ENCODE measurements around the gene OR6F1. TPM values are rescaled to one million over a fixed set of nuclear protein-coding genes. Genes with fewer than 3 reads are reported as not detected.

The OR6F1 gene
- total and polyA plus RNA-seq, 8 donors, result not detected

DNA sequence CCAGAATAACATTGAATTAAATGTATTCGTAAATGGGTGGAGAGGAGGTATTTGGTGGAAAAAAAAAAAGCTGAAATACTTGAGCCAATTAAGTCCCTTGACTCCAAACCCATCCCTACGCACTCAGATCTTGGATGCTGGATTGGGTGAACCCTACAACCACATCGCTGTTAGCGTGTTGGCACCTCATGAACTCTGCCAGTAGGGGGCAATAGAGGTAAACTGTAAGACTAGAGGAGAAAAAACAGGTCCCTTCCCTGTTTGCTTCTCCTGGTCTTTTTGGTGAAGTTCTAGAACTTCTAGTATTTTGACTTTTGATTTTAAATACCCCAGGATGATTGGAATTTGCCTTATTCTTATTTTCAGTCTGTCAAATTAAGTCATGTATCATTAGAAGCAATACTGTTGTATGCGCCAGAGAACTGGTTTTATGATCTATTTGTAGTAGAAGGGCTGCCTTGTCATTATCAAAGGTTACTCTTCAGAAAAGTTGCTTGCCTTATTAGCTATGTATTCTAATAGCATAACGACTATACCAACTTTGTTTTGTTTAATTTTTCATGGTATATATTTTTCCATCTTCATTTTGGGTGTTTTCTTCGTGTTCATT is 35.1 kb downstream of the OR6F1 start:
- Histone ChIP-seq H3K9me3 (no peaks in the 10 kb centered on the region), H3K36me3 (no peaks in the 10 kb centered on the region), H3K4me3 (no peak overlapping the region), H3K27me3 (no peaks in the 10 kb centered on the region), H3K4me1 (no peaks in the 10 kb centered on the region), H3K27ac (no peak overlapping the region)
- ATAC-seq (peak in 3 of 4 donors; percentile 46 to 71 (median 57)), DNase-seq (peak in 4 of 6 donors; percentile 3 to 22 (median 20)), FAIRE-seq (no peak)
- intact Hi-C loops (cut with DNase I), result no loop called here
- TF ChIP-seq, protein P1, sequence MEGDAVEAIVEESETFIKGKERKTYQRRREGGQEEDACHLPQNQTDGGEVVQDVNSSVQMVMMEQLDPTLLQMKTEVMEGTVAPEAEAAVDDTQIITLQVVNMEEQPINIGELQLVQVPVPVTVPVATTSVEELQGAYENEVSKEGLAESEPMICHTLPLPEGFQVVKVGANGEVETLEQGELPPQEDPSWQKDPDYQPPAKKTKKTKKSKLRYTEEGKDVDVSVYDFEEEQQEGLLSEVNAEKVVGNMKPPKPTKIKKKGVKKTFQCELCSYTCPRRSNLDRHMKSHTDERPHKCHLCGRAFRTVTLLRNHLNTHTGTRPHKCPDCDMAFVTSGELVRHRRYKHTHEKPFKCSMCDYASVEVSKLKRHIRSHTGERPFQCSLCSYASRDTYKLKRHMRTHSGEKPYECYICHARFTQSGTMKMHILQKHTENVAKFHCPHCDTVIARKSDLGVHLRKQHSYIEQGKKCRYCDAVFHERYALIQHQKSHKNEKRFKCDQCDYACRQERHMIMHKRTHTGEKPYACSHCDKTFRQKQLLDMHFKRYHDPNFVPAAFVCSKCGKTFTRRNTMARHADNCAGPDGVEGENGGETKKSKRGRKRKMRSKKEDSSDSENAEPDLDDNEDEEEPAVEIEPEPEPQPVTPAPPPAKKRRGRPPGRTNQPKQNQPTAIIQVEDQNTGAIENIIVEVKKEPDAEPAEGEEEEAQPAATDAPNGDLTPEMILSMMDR (IDR thresholded peaks at IDR 0.05), result peak; percentile 42 to 58 (median 54)
- WGBS, 2 donors, result 23 to 26% methylated on average over 7 of the region's 7 CpGs

DNA sequence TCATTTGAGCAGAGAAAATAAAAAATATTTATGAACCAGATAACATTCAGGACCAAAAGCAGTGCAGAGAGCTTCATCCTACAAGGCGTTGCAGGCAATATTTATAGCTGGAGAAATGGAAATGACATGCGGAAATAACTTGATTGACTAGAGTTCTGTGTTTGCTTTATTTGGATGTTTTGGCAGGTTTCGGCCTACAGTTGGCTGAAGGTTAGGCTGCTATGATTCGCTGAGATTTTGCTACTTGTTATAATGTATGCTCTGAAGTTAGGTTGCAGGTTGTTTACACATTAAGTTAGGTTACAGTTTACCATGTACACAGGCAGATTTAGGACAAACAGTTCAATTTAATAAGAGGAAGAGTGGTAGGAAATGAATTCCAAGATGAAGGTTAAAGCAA is 36.3 kb downstream of the OR6F1 start:
- no peaks in the 10 kb centered on the region for H3K36me3 ChIP-seq
- H3K27me3 ChIP-seq, result no peaks in the 10 kb centered on the region
- ATAC-seq (no peak), DNase-seq (no peak), FAIRE-seq (no peak)
- no peak overlapping the region for H3K4me3 ChIP-seq
- WGBS, 2 donors, result 62 to 71% methylated on average over 4 of the region's 4 CpGs
- intact Hi-C loops (cut with DNase I), result no loop called here
- no peaks in the 10 kb centered on the region for H3K4me1 ChIP-seq
- TF ChIP-seq, protein P1 (IDR thresholded peaks at IDR 0.05), result no peak
- H3K9me3 ChIP-seq, result no peaks in the 10 kb centered on the region
- no peak overlapping the region for H3K27ac ChIP-seq

DNA sequence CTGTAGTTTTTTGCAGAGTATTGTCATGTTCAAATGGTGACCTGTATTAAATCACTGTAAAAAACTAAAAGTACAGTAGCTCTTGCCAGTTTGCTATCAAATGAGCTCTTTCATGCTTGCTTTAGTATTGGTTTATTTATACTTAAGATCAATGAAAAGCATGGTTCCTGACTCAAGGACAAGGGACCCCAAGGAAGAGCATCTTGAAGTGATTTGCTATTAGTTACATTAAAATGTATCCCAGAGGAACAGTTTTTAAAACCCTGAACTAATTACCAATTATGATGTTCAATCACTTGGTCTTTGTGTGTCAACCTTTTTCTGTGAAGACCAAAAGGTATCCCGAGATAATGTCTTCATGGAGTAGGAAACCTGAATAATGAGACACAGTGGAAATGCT is 36.8 kb downstream of the OR6F1 start, which contains the start of gene OR13G1:
OR13G1 (minus strand) TSS at position 101 of the 400 bp plus-strand sequence. CDS start 6,698 bp downstream, outside the sequence.
- ATAC-seq, result no peak
- no peak within 1 kb of the TSS for H3K27ac ChIP-seq
- no peaks in the 10 kb centered on the region for H3K4me1 ChIP-seq
- H3K9me3 ChIP-seq, result no peaks in the 10 kb centered on the region
- TF ChIP-seq, protein P1 (IDR thresholded peaks at IDR 0.05), result no peak
- WGBS, 2 donors, result 50 to 78% methylated on average over 1 of the region's 1 CpG
- FAIRE-seq, result no peak
- intact Hi-C loops (cut with DNase I), result no loop called here
- no peaks in the 10 kb centered on the region for H3K36me3 ChIP-seq
- H3K27me3 ChIP-seq, result no peaks in the 10 kb centered on the region
- no peak within 1 kb of the TSS for H3K4me3 ChIP-seq
- DNase-seq, result no peak

DNA sequence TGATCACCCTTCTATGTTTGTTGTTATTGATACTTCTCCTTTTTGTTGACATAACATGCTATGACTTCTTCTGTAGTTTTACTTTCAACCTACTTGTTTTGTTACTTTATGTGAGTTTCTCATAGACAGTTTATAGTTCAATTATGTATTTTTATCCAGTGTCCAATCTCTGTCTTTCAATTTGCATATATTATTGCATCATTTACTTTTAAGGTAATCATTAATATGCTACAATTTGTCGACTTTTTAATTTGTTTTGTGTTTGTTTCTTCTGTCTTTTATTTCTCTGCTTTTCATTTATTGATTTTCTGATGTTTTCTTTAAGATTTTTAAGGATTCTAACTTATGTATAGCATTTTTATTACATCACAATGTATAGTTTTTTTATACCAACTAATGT is 47.2 kb downstream of the OR6F1 start:
- H3K4me3 ChIP-seq, result no peak overlapping the region
- ATAC-seq (no peak), DNase-seq (no peak), FAIRE-seq (peak; percentile 37)
- no peaks in the 10 kb centered on the region for H3K36me3 ChIP-seq
- H3K27ac ChIP-seq, result no peak overlapping the region
- no peaks in the 10 kb centered on the region for H3K27me3 ChIP-seq
- H3K4me1 ChIP-seq, result no peaks in the 10 kb centered on the region
- TF ChIP-seq, protein P1 (IDR thresholded peaks at IDR 0.05), result no peak
- WGBS, 2 donors, result 18 to 43% methylated on average over 1 of the region's 1 CpG
- intact Hi-C loops (cut with DNase I), result no loop called here
- H3K9me3 ChIP-seq, result no peaks in the 10 kb centered on the region

Other genes starting within 250 kb of the OR6F1 start
- not detected for gene OR2C3, start 180.2 kb downstream of the OR6F1 start, total RNA-seq
- gene OR2C3, start 180.2 kb downstream of the OR6F1 start, polyA plus RNA-seq, result under 1 TPM in 1 of 2 donors, not detected in 1; 0.02 TPM
- gene GCSAML, start 167.5 kb downstream of the OR6F1 start, total RNA-seq, result under 1 TPM in 4 of 6 donors, not detected in 2; 0.03 to 0.37 (median 0.29) TPM
- under 1 TPM in 1 of 2 donors, not detected in 1; 0.09 TPM for gene GCSAML, start 167.5 kb downstream of the OR6F1 start, polyA plus RNA-seq
- gene OR2G2, start 128.3 kb downstream of the OR6F1 start, total RNA-seq, result not detected
- gene OR2G2, start 128.3 kb downstream of the OR6F1 start, polyA plus RNA-seq, result not detected
- not detected for gene OR2G3, start 111.1 kb downstream of the OR6F1 start, total RNA-seq
- not detected for gene OR2G3, start 111.1 kb downstream of the OR6F1 start, polyA plus RNA-seq
- not detected for gene OR13G1, start 36.9 kb downstream of the OR6F1 start, total RNA-seq
- not detected for gene OR13G1, start 36.9 kb downstream of the OR6F1 start, polyA plus RNA-seq
- under 1 TPM in 1 of 6 donors, not detected in 5; 0.28 TPM for gene OR14K1, start 22.0 kb upstream of the OR6F1 start, total RNA-seq
- gene OR14K1, start 22.0 kb upstream of the OR6F1 start, polyA plus RNA-seq, result not detected
- gene OR14A2, start 31.5 kb upstream of the OR6F1 start, total RNA-seq, result not detected
- not detected for gene OR14A2, start 31.5 kb upstream of the OR6F1 start, polyA plus RNA-seq
- not detected for gene OR1C1, start 43.9 kb upstream of the OR6F1 start, total RNA-seq
- gene OR1C1, start 43.9 kb upstream of the OR6F1 start, polyA plus RNA-seq, result not detected
- not detected for gene OR14A16, start 107.5 kb upstream of the OR6F1 start, total RNA-seq
- gene OR14A16, start 107.5 kb upstream of the OR6F1 start, polyA plus RNA-seq, result not detected
- gene OR11L1, start 125.2 kb upstream of the OR6F1 start, total RNA-seq, result not detected
- gene OR11L1, start 125.2 kb upstream of the OR6F1 start, polyA plus RNA-seq, result not detected
- under 1 TPM; 0.04 to 0.47 (median 0.14) TPM for gene TRIM58, start 140.5 kb upstream of the OR6F1 start, total RNA-seq
- under 1 TPM; 0.08 to 0.14 TPM for gene TRIM58, start 140.5 kb upstream of the OR6F1 start, polyA plus RNA-seq
- under 1 TPM in 1 of 6 donors, not detected in 5; 0.23 TPM for gene OR2W3, start 178.9 kb upstream of the OR6F1 start, total RNA-seq
- under 1 TPM in 1 of 2 donors, not detected in 1; 0.09 TPM for gene OR2W3, start 178.9 kb upstream of the OR6F1 start, polyA plus RNA-seq
- gene OR2T8, start 203.6 kb upstream of the OR6F1 start, total RNA-seq, result not detected
- gene OR2T8, start 203.6 kb upstream of the OR6F1 start, polyA plus RNA-seq, result not detected
- gene OR2AJ1, start 208.2 kb upstream of the OR6F1 start, total RNA-seq, result not detected
- not detected for gene OR2AJ1, start 208.2 kb upstream of the OR6F1 start, polyA plus RNA-seq
- gene OR2L8, start 232.2 kb upstream of the OR6F1 start, total RNA-seq, result not detected
- not detected for gene OR2L8, start 232.2 kb upstream of the OR6F1 start, polyA plus RNA-seq
- gene OR2AK2, start 248.6 kb upstream of the OR6F1 start, total RNA-seq, result not detected
- gene OR2AK2, start 248.6 kb upstream of the OR6F1 start, polyA plus RNA-seq, result not detected

Measured in pancreas (tissue), 10 donors.